HG03558 (cell line): ENCODE data around the gene NPBWR2.

Experiments
- ATAC-seq: cut with Tn5 transposase; IDR thresholded peaks from one replicate; pipeline ENCODE4 v1.9.1; 2021; ENCODE audit warnings: moderate number of reproducible peaks; ENCODE audit not compliant: unreplicated experiment; ENCODE audit errors: extremely low read depth

The NPBWR2 gene

GRCh38 chr20:64105846-64106434, 1.4 kb downstream of the NPBWR2 start:
- no peak for ATAC-seq

DNA sequence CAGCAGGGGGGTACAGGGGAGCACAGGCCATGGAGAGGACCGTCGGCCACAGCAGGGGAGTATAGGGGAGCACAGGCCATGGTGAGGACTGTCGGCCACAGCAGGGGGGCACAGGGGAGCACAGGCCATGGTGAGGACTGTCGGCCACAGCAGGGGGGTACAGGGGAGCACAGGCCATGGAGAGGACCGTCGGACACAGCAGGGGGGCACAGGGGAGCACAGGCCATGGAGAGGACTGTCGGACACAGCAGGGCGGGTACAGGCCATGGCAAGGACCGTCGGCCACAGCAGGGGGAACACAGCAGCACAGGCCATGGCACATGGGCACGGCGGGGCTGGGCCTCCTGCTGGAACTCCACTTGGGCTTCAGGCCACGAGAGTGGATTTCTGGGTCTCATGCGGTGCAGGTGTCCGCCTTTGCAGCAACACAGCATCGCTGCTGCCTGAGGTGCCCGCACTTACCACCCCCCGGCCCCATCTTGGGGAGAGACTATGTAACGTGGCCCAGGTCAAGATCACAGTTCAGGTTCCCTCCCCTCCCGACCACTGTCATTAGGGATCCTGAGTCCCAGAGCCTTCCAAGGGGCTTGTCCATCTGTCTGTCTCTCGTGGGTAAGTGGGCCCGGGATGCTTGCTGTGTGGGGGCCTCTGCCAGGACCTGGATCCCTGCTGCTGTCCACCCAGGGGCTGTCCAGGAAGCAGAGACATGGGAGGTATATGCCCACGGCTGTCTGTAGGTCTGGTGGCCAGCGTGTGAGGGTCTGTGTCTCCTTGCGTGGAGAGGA, 2.5 kb downstream of the NPBWR2 start:
- ATAC-seq, result no peak

GRCh38 chr20:64103871-64104666, 3.3 kb downstream of the NPBWR2 start:
- no peak for ATAC-seq

DNA sequence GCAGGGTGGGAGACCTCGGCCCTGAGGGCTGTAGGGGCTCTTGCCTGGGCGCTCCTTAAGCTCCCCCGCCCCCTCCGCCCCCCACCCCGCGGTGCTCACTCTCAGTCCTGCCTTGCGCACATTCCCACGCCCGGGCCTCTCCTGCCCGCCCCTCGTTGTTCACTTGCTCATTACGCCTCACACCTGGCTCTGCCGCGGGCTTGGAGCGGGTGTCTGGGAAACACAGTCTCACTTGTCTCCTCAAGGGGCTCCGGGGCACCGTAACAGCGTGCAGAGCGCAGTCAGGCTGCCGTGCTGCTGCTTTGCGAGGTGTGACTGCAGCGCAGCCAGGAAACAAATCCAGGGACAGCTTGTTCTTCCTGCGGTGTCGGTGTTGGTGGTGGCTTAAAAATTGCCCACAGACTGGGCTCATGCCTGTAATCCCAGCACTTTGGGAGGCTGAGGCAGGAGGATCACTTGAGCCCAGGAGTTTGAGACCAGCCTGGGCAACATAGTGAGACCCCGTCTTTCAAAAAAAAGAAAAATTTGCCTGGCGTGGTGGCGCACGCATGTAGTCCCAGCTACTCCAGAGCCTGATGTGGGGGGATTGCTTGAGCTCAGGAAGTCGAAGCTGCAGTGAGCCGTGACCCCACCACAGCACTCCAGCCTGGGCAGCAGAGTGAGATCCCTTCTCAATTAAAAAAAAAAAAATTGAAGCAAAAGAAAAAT, 4.6 kb downstream of the NPBWR2 start:
- no peak for ATAC-seq

- ATAC-seq, result no peak
These were observed 5.4 kb downstream of the NPBWR2 start for GRCh38 chr20:64101731-64102621.

GRCh38 chr20:64100946-64101688, 6.2 kb downstream of the NPBWR2 start:
- no peak for ATAC-seq

GRCh38 chr20:64100566-64100888, 6.8 kb downstream of the NPBWR2 start:
- no peak for ATAC-seq

DNA sequence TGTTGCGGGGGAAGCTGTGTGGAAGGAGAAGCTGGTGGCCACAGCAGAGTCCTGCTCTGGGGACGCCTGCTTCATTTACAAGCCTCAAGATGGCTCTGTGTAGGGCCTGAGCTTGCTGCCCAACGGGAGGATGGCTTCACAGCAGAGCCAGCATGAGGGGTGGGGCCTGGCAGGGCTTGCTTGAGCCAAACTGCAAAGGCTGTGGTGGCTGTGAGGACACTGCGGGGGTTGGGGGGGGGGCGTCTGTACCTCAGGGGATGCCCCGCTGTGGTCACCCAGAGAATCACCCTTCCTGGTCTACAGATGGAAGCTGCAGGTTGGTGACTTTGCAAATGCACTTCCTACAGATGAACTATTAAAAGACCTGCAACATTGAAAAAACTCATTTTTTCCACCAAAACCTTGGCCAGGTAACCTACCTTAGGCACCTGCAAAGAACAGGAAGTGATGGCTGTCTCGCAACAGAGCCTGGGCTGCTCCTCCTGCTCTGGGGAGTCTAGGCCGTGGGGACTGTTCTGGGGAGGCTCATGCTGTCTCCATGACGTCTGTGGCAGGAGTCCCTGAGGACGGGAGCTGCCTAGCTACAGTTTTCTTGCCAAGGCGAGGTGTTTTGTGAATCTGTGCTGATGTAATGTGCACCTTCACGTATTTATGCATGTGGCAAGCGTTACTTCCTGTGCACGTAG, 7.3 kb downstream of the NPBWR2 start:
- ATAC-seq, result no peak

DNA sequence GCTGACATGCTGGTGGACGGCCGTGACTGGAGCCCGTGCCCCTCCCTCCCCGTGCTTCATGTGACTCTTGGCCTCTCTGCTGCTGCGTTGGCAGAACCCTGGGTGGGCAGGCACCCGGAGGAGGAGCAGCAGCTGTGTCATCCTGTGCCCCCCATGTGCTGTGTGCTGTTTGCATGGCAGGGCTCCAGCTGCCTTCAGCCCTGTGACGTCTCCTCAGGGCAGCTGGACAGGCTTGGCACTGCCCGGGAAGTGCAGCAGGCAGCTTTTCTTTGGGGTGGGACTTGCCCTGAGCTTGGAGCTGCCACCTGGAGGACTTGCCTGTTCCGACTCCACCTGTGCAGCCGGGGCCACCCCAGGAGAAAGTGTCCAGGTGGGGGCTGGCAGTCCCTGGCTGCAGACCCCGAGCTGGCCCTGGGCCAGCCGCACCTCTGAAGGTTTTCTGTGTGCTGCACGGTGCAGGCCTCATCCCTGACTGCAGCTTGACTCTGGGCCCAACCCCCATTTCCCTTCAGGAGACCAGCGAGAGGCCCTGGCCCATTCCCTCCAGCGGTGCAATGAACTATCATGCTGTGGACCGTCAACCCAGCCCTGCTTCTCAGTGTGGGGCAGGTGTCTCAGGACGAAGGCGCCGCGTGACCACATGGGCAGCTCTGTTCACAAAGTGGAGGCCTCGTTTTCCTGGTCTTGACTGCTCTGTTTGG, 8.1 kb downstream of the NPBWR2 start:
- ATAC-seq, result no peak

- ATAC-seq, result no peak
These were observed 8.8 kb downstream of the NPBWR2 start for GRCh38 chr20:64098471-64099013.

GRCh38 chr20:64096535-64096934, 10.8 kb downstream of the NPBWR2 start:
- ATAC-seq, result no peak

DNA sequence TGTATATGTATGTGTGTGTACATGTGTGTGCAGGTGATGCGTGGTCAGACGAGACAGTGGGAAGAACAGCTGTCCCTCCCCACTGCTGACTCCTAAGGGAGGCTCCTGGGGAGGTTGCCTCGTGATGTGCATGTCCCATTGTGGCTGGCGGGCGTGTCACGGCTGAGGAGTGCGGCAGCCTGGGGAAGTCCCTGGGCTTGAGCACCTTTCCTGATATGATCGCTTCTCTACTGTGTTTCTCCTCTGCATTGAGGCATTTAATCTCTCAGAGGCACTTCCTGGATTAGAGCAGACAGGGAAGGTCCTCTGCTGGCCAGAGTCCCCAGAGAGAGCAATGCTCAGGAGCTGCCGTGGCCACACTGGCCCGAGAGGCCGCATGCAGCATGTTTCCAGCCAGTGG, 11.4 kb downstream of the NPBWR2 start:
- ATAC-seq, result no peak

- ATAC-seq, result no peak
These were observed 11.9 kb downstream of the NPBWR2 start for GRCh38 chr20:64095455-64095854.

- ATAC-seq, result no peak
These were observed 14.3 kb downstream of the NPBWR2 start for GRCh38 chr20:64093013-64093503.

- ATAC-seq, result no peak
These were observed 14.9 kb downstream of the NPBWR2 start for GRCh38 chr20:64092258-64093012.

DNA sequence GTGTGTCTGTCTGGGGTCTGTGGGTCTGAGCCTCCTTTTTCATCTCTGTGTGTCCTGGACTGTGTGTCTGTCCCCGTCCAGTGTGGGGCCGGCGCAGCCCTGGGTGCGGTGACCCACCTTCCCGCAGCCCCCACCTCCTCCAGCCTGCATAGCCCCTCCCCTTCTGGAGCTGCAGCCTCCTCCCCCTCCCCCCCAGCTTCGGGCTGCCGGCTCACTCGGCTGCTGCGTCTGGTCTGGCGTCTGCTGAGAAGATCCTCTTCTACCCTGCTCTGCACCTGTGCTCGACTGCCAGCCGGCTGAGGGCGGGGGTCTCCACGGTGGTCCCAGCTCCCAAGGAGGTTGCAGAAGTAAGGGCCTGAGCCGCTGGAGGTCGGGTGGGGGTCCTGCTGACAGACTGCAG, 15.6 kb downstream of the NPBWR2 start:
- no peak for ATAC-seq

- ATAC-seq, result no peak
These were observed 16.0 kb downstream of the NPBWR2 start for GRCh38 chr20:64091340-64091739.
